ENCODE measurements around the gene ZBTB7A.

DNA sequence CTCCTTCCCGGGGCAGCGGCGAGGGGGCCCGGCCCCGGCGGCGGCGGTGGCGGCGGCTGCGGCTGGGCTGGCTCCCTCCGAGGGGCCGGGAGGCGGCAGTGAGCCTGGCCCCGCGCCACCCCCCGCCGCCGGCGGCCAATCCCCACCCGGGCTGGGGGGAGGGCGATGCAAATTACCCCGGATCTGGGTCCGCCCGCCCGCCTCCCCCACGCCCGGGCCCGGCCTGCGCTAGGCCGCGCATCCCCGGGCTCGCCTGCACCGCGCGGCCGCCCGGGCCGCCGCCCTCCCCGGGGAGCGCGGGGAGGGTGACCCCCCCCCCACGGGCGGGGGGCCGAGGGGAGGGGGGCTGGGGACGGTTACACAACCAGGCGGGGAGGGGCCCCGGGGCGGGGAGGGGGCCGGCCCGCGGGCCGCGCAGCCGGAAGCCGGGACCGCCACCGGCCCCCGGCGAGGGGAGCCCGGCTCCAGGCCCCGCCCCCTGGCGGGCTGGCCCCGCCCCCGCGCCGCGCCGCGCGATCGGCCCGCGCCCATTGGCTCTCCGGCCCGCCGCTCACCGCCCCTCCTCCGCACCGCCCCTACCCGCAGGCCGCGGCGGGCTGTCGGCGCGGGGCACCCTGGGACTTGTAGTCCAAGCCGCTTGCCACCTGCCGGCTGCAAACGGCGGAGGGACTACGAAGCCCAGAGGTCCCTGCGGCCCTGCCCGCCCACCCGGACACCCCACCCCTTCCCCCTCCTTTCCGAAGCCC is 1.1 kb downstream of the ZBTB7A start:
- TF ChIP-seq EZH2 (IDR thresholded peaks at IDR 0.05; ENCODE audit: insufficient read depth, poor library complexity, severe bottlenecking) (no peak), EZH2phosphoT487 (IDR thresholded peaks at IDR 0.05; ENCODE audit: insufficient read depth, low read depth) (no peak)
